Measurements from ENCODE around the gene CCDC34.

Gene CCDC34

DNA sequence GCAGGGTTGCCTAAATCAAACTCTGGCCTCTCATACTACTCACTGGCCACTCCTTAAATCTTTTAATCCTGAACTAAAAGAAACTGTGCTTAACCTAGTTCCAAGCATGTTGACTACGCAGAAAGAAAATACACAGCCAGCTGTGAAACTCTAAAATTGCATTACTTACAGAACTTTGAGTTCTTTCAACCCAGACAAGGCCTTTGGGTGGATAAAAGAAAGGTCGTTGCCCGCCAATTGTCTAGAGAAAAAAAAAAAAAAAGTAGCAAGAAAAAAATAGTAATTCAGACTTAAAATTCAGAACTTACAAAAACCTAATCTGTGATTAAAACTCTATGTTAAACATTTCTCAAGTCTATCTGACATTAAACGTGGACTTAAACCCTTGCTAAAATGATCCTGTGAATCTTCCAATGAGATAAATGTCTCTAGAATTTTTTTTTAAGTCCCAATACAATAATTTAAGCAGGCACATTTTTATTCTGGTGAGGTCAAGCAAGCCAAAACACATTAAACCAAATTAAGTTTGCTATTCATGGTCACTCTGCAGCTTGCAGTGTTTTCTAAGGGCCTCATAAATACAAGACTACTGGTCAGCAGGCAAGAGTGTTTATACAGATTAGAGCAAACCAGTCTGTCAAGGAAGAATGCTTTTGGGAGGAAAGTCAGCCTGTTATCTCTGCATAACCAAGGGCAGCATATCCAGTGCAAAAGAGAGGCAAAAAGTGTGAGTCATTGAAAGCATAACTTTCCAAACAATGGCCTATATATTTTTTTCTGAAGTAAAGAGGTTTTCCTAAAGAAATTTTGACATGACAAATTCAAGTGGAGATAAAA lies 29.5 kb upstream of the CCDC34 start:
- DNase-seq (ENCODE audit: low spot score): peak; percentile 27

DNA sequence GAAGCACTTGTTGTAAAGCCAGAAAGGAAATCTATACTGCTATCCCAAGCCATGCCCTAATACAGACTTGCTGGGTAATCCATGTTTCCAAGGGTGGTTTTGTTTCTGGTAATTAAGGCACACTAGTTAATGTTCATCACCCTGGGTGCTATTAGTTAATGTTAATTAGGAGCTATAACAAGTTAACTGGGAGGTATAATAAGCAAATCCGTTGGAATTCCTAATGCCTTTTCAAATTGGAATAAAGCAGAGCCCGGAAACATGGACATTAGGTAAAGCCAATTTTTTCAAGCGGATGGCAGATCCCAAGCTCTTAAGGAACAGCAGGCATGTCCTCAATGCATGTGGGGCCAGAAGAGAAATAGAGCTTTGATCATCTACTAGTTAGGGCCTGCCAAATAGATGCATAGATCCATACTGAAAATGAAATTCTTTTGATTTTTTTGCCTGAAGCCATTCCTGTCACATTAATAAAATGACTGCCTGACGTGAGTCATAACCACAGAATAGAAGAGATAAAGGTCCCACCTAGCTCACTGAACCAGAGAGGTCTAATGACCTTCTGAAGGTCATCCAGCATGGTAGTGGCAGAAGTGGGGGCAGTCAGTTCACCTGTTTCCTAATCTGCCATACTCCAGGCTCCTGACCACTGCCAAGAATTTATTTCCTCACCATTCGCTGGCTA lies 28.5 kb upstream of the CCDC34 start:
- no peak for DNase-seq (ENCODE audit: low spot score)

DNA sequence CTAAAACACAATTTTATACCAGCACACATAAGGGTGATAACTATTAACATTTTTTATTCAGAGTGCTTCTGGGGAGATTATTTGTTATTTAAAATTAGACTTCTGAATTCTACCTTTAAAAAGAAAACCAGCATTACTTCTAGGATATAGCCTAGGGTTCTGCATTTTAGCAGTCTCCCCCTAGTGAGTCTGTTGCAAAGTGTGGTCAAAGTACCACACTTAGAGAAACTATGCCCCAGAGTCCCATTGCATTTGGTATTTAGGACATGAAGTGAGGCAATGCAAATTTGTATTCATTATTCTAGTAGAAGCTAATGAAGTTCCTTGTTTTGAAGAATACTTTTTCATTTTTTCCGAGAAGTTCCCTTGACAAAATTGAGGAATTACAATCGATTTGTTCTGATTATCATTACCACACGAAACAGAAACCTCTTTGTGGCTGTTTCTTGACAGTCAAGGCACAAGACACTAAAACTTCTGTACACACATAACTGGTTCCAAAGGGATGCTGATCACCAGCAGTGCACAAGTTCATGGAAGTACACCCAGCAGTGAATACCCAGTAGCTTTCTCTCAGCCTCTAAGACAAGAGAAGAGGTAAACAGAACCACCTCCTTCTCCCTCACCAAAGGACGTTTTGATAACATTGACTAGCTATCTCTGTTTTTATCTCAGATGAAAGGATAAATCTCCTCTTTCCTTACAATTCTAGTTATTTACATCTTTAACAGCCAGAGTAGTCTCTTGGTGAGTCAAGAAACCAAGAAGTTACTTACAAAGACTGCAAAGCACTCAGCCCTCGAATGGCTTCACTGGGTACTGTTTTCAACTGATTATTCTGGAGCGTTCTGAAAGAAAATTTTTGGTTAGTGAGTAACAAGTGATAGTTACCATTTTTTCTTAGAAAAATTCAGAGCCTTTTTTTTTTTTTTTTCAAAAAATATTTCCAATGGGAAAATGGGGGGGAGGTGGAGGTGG lies 27.6 kb upstream of the CCDC34 start:
- no peak for DNase-seq (ENCODE audit: low spot score)

DNA sequence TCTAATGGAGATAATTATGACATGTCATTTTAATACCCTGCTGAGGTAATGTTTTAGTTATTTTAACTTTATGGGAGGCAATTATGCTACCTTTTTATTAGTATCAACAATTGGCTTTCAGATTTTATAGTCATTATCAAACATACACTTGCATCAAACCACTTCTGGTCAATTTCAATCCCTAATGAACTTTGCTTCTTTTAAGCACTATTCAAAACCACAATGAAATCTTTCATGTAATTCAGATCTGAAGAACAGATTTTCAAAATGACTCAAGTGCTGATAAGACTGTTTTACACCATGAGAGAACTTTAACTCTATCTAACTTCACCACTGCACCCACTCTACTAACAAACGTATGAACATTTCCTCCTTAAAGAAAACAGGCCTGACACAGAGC lies 25.9 kb upstream of the CCDC34 start:
- DNase-seq (ENCODE audit: low spot score): peak; percentile 29

DNA sequence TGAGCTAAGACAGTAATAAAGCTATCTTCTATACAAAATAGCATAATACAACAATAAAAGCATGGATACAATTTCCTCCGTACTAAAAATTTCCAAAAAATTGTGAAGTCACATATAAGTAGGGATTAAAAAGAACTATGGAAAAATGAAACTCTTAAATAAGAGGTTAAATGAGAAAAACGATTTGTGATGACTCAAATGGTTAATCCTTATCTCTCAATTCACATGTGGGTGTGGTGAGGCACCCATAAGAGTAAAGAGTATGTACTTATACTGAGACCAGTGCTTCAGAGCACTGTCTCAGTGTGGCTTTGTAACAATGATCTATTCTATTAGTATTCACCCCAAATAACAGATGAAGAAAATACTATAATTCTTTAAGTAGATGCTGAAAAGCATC lies 25.0 kb upstream of the CCDC34 start:
- DNase-seq (ENCODE audit: low spot score): no peak

DNA sequence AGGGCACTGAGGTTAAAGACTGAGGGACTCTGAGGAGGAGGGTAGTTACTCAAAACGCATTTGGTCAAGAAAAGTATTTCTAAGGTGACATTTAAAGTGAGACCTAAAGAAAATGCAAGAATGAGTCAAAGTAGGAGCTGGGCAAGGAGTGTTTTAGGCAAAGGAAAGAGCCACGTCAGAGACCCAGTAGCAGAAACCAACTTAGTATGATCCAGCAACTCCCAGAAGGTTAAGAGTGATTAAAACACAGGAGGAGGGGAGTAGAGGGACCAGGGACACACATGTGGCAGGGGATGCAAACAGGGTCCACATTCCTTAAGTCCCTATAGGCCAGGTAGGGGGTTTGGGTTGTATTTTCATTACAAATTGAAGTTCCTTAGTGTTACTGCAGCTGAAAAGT lies 24.3 kb upstream of the CCDC34 start:
- no peak for DNase-seq (ENCODE audit: low spot score)

DNA sequence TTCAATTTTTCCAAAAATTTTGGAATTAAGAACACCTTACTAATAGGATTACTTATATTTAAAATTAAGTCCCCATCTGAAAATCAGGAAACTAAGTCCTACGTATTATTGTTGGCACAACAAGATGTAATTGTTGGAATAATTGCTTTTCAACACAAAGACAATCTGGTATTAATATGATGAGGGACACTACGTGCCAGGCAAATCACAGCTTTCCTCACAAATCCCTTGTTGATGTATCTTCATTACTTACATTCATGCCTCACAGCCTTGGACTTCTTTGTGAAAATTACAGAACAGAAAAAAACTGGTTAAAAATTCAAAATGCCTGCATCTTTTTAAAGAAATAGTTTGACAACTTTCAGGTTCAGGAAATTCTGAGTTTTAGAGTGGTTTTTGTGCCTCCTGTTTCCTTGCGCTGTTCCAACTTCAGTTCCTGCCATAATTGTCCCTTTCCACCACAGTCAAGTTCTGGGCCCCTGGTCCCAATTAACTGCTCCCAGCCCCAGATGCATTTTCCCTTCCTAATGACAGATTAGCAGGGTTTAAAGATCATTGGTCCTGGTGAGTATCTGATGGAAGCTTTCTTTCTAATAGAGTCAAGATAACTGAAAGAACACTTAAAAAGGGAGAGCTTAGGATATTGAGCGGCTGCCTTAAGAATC lies 23.3 kb upstream of the CCDC34 start:
- no peak for DNase-seq (ENCODE audit: low spot score)

DNA sequence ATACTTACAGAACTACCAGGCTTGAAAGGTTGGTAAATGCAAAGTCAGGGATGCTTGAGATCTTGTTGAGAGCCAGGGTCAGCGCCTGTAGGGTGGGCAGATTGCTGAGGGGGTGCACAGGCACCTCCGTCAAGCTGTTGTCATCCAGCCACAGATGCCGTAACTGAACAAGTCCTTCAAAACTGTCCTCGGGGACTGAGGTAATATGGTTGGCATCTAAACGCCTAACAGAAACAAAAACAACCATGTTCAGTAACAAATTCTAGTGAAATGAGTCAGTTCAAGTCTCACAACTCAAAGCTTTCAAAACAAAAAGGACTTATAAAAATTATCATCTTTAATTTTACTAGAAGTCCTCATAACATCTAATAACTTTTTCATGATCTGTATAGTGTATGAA lies 22.2 kb upstream of the CCDC34 start:
- no peak for DNase-seq (ENCODE audit: low spot score)

DNA sequence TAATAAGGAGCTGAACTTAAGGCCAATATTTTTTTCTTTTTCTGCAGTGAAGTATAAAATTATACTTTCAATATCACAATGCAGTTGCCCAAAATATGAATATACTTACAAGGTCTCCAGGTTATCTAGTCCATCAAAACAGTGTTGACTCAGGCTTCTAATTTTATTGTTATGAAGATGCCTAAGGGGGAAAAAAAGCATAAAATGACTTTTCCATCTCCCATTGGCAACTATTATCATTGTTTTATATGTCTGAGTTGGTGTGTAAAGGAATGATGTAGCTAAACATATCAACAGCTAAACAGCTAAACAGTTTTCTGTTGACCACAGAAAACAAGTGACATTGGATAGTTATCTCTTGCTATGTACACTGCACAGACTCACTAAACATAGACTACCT lies 21.2 kb upstream of the CCDC34 start:
- no peak for DNase-seq (ENCODE audit: low spot score)

DNA sequence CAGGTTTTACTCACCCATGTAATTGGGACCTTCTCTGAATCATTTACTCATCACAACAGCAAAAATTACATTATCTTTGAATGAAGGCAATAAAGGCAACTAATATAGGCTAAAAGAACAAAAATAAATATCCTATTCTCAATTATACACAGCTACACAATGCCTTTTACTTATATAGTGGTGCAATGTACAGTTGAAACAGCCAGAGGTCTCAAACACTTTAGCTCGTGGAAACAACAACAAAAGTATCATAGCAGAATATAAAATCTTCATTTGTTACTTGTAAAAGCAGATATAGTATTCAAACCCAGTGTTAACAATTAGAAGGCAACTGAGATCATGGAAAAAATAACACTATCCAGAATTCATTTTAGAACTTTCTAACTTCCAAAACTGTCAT lies 20.6 kb upstream of the CCDC34 start:
- DNase-seq (ENCODE audit: low spot score): no peak

DNA sequence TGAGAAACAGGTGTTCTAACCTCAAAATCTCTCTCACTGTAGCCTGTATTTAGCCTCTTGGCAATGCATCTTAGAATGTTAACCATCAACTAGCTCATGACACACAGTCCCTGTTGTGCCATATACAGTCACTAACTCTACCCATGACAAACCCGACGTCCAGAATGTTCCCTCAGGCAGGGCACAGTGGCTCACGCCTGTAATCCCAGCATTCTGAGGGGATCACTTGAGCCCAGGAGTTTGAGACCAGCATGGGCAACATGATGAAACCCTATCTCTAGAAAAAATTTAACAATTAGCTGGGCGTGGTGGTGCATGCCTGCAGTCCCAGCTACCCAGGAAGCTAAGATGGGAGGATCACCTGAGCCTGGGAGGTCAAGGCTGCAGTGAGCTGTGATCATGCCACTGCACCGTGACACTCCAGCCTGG lies 18.2 kb upstream of the CCDC34 start:
- no peak for DNase-seq (ENCODE audit: low spot score)

DNA sequence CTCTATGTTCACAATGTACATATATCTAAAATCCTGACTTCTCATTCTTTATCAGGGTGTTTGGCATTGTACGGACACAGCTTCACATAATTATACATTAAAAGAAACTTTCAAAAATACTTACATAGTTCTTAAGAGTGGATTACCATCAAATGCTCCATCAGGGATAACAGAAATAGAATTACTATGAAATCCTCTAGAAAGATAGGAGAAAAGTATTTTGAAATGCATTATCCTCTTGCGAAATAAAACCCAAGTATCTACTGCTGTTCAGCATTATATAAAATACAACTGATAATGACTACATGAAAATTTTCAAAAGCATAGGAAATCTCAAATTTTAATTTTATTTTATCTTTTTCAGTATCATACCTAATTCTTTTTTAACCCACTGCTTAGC lies 17.8 kb upstream of the CCDC34 start:
- DNase-seq (ENCODE audit: low spot score): no peak

DNA sequence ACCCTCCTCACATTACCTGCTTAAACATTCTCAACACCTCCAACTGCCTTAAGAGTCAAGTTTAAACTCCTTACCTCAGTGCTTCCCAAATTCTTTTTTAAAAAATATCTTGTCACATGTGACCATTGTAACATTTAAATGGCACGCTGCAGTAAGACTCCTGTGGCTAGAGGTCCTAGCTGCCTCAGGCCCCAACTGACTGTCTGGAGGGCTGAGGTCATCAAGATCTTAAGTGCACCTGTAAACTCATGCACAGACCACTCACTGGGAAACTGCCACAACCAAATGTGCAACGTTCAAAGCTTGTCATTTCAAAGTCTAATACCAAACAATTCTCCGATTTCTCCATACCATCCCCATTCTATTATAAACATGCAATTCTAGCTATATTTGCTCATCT lies 16.4 kb upstream of the CCDC34 start:
- no peak for DNase-seq (ENCODE audit: low spot score)

DNA sequence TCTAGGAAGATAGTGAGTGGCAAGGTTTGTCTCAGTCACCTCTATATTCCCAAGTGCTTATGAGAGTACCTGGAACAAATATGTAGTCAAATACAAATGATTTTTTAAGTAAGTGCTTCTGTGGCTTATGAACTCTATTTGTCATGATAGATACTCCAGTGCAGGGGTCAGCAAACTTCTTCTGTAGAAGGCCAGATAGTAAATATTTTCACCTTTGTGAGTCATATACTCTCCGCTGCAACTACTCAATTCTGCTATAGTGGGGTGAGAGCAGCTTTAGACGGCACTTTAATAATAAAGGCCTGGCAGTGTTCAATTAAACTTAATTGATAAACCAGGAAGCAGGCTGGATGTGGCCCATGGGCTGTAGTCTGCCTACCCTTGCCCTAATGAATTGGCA lies 12.4 kb upstream of the CCDC34 start:
- DNase-seq (ENCODE audit: low spot score): no peak

DNA sequence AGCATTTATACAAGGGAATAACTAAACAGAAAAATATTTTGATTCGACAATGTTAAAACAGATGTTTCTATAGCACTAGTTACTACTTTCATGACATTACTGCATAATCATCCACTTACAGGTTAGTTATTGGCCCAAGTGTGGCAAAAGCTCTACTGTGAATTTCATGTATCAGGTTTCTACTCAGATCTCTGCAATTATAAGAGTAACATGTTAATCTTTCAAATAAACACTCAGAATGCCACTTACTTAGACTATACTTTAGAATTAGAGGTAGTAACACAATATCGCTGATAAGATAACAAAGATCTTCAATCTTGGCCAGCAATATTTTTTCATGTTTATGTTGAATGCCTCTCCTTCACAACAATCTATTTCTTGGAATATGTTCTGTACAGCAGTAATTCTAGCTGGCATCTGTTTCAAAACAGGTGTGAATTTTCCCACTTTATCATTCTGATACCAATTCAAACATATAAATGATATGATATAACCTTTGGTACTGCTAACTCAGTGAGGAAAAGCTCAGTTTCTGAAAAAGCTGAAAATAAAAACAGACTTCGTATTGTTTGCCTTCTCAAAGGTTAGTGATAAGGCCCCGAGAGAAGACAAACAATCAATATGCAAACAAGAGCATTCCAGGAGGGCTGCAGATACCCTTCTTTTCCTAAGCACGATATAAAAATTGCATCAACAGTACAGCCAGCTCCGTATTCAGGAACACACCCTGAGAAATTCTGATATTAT lies 11.0 kb upstream of the CCDC34 start:
- DNase-seq (ENCODE audit: low spot score): no peak

DNA sequence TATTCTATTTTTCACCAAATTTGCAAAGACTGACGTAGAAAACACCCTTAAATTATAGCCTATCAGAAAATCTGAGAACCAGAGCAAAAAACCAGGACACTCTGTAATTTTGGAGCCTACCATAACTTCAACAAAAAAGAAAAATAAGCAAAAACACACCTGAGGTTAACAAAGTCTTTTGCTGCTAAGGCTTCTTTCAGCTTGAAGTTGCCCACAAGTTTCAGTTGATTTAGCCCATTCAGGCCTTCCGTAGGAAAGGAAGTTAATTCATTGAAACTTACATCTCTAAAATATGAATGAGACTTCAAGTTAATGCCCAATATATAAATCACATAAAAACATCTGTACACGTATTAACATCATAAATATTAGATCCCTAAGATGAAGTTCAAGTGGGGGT lies 10.4 kb upstream of the CCDC34 start:
- DNase-seq (ENCODE audit: low spot score): no peak

DNA sequence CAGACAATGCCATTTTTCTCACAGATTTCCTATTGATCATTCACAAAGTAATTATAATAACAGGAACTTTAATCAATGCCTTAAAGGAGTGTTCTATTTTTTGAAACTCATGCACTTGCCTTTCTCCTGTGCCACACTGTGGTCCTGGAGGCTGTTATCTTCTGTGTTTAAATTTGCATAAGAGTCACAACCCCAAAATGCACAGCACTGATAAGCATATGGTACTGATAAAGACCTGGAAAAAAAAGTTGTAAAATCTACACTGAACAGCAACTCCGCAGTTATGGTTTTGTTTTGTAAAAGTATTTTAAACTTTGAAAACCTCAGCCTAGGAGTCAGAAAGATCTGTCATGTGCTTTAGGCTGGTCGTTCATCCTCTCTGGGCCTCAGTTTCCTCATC lies 9.1 kb upstream of the CCDC34 start:
- DNase-seq (ENCODE audit: low spot score): no peak

DNA sequence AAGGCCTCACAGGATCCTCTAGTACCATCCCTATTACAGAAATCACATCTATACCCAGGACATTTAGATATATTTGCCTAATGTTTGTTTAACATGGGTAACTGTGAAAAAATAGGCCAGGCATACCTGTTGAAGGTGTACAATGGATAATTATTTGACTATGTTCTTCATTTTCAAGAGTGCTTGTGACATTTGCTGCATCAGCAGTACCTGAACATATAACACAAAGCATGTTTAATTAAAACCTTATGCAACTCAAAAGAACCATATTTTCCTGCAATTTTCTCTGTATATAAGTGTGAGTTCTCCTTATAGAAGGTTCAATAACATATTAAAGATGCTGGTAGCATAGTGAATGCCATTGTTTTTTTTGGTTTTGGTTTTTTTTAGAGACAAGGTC lies 8.5 kb upstream of the CCDC34 start:
- no peak for DNase-seq (ENCODE audit: low spot score)

DNA sequence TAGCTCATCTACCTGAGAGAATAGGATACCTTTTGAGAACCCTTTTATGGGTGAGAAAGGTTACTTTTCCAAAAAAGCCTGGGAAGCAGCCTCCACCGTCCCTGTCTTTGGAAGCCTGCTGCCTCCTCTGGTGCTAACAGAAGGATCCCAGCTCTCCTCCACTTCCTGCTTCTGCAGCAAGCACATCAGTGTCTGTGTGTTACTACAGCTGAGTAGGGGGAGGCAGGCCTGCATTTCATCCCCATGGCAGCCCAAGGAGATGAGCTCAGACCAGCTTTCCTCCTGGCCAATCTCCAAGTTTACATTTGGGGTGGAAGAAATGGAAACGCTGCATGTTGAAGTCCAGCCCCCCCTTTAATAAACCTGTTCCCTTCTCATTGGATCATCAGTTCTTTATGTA lies 7.4 kb upstream of the CCDC34 start:
- DNase-seq (ENCODE audit: low spot score): no peak

DNA sequence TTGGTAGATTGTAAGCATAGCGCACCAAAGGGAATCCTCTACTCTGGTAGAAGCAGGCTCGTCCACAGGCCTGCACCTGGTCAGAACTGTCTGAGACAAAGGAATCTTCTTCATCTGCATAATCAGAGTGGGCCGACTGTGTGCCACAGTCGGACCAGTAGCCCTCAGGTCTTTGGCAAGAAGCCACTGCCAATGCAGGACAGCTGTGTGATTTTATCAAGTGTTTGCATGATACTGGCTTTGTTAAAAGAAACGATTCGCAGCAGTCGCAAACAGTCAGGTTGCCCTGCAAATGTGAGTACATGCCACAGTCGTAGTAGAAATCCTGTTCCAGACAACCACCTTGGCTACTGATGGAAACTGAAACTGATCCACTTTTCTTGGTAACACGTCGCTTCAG lies 4.9 kb upstream of the CCDC34 start:
- DNase-seq (ENCODE audit: low spot score): no peak

DNA sequence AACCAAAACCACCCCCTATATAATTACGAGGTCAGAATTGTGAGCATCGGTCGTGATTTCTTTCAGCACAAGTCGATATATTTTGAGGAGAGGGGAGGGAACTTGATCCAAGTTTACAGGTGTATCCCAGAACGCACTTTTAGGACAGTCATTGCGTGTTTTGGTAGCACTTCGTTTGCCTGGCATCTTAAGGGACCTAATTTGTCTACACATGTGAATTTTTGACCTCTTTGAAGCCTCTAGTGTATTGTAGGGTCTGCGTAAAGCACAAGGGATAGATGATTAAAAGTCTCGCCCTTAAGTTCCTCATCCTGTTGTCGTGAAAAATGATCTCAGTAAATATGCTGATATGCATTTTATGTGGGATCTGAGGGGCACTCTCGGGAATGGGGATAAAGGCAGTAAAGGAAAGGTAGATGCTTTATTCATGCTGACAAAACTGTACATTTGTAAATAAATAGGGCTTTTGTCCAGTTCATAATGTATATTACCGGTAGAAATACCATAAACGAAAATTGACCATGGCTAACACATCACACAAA lies 632 bp upstream of the CCDC34 start:
- no peak for DNase-seq (ENCODE audit: low spot score)
